ENCODE measurements around the gene SBF2.
A peak's percentile ranks its signal among the peaks of the same experiment; 100 is the strongest.
"Not testable (repeated sequence)": the region's sequence is repeated elsewhere in the genome, so short reads cannot be mapped to it uniquely, and the experiment has no call there.

Gene SBF2

DNA sequence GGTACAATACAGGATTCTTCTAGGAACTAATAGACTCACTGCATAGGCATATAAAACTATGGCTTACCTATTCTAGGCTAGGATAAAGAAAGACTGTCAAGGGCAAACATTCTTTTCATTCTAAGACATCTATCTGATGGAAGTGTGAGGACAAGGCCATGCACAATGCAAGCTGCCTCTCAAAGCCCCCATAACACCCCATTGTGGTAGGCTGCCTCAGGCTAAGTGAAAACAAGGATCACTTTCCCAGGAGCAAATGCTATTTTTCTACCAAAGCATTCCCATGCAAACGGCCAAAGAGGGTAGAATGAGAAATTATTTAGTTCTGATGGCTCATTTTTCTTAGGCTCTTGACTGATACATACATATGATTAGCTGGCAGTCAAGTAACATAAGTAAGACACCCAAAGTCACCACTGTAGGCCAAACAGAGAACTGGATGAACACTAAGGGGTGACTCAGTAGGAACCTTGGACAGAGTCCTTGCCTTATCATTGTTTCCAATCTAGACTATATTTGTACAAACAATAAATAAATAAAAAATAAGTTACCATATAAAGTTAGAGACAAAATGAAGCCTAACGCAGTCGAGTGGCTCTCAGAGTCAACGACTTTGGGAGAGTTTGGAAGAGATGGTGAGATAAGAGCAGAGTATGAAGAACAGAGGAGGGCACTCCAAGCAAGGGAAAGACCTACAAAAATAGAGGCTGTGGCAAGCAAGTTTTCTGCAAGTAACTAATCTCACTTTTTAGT is 303.6 kb downstream of the SBF2 start:
- no peak for DNase-seq

DNA sequence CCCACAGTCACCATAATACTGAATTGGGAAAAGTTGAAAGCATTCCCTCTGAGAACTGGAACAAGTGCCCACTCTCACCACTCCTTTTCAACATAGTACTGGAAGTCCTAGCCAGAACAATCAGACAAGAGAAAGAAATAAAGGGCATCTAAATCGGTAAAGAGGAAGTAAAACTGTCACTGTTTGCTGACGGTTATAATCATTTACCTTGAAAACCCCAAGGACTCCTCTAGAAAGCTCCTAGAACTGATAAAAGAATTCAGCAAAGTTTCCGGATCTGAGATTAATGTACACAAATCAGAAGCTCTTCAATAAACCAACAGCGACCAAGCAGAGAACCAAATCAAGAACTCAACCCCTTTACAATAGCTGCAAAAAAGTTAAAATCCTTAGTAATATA is 306.7 kb downstream of the SBF2 start:
- DNase-seq: not testable (repeated sequence)

DNA sequence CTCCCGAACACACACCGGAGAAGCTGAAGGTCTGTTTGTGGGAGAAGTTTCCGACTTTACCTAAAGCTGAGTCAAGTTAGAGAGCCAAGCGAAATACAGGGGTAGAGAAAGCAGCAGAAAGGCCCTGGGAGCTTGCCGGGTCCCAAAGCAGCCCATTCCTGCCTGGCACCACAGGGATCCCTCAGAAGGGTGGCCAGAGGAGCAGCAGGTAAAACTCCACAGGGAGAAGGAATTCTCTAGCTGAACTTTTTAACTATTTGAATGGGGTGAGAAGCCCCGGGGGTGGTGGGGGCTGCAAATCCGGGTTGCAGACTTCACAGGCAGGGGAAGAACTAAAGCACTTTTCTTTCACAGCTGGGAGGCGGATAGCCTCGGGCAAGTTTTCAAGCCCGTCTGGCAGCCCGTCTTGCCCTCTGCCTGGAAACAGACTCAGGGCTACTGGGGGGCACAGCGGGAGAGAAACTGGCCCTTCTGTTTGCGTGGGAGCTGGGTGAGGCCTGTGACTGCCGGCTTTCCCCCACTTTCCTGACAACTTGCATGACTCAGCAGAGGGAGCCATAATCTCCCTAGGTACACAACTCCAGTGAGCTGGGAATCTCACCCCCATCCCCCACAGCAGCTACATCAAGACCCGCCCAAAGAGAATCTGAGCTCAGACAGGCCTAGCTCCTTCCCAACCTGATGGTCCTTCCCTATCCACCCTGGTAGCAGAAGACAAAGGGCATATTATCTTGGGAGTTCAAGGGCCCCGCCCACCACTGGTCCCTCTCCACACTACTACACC is 311.0 kb downstream of the SBF2 start:
- no peak for DNase-seq

DNA sequence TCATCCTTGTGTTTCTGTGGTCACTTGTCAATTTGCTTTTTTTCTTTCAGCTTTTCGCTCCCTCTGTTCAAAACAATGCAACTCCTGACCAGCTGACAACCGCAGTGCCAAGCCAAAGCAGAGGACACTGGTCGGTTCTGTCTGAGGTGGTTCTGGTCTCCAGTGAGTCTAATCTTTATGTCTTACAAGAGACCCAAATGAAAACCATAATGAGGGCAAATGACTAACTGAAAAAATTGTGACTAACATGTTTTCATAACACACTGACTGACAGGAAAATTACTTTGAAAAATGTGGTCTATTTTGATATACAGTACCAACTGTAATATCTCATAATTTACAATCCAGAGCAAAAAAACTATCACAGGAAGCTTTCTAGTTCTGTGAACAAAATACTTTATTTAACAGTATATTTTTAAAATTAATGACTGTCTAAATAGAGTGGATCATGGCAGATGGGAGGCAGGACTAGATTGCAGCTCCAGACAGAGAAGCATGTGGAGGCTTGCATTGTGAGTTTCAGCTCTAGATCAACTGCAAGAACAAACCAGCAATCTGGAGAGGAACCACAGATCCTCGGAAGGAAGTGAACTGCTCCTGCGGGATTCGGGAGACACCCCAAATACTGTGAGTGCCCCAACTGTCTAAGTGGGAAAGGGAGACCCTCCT is 311.8 kb downstream of the SBF2 start:
- DNase-seq: no peak

DNA sequence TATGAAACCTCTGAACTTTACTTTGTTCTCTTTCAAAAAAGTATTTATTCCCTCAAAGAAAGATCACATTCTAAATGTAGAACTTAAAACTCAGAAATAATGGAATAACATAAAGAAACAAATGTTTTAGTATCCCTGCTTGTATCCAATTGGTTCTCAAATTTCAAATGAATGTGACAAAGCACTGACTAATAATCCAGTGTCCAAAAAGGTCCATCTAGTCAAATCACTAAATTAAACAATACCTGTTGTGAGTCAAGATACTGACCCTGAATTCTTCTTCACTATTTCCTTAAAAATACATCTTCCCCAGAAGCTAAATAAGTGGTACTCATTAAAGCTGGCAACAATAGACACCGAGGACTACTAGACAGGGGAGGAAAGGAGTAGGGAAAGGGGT is 313.1 kb downstream of the SBF2 start:
- DNase-seq: no peak

DNA sequence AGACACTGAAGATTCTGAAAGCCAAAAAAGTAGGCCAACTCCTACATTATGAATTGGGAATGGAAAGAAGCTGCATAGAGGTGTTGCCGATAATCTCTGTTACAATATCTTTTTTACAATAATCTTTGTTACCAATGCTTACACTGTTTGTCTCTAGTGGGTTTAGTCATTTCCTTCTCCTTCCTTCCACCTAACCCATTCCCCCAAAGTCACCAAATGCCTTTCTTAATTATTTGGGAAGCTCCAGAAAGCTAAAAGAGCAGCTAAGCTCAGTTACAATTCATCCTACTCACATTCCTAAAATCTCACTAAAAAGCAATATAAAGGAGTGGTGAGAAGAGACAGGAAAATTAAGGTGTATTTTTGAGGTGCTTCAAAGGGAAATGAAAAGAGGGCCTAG is 316.5 kb downstream of the SBF2 start:
- no peak for DNase-seq

DNA sequence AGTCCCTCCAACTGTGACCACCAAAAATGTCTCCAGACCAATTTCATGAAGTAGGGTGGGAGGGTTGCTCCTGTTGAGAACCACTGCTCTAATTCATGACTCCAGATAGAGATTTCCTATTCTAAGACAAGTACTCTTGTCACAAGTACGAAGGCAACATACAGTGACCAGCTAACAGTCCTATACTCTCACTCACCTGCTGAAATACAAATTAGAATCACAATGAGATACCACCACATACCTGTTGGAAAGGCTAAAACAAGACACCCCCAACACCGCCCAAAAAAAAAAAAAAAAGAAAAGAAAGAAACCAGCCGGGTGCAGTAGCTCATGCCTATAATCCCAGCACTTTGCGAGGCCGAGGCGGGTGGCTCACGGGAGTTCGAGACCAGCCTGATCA is 319.6 kb downstream of the SBF2 start:
- no peak for DNase-seq

DNA sequence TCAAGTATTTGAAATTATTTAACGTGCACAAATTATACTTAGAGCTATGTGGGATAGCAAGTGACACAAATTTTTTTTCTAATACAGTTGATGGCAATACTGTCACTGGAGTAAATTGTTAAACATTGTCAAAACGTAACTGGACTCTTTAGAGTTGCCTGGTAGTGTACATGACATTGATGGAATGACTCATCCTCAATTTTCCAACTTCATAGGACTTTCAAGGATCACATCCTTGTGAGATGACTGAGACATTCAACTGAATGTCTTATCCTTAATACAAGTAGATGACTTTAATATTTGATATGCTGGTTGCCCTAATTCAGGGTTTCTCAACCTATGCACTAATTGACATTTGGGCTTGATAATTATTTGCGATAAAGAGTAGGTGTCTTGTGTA is 320.1 kb downstream of the SBF2 start:
- no peak for DNase-seq

DNA sequence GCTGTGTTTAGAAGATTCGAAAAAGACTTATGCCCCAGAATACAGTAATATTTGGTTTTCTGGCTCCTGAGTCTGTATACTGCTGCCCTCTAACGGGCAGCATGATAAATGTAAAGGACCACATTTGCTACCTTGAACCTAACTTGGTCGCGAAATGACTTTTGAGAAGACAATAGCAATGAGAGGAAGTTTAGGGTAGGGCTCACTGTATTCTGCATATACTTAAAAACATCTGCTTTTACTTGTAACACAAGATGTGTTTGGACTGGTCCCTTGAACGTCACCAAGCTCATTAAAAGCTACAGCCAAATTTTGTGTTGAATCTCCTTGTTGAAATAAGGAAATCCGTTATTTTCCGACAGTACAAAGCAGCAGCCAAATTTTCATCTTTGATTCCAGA is 321.0 kb downstream of the SBF2 start:
- DNase-seq: peak; percentile 10

DNA sequence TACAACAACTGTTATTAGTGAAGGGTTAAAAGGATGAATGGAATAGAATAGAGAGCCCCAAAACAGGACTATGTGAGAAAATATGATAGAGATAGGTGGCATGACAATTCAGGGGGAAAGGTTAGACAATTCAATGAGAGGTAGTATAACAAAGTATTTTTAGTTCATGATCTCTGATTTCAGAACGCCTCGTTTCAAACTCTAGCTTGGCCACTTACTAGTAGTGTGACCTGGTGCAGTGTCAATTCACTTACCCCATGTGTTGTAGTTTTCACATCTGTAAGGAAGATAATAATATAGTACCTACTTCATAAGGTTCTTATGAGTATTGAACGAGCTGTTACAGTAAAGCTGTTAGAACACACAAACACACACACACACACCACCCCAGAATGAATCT is 322.1 kb downstream of the SBF2 start:
- DNase-seq: no peak

DNA sequence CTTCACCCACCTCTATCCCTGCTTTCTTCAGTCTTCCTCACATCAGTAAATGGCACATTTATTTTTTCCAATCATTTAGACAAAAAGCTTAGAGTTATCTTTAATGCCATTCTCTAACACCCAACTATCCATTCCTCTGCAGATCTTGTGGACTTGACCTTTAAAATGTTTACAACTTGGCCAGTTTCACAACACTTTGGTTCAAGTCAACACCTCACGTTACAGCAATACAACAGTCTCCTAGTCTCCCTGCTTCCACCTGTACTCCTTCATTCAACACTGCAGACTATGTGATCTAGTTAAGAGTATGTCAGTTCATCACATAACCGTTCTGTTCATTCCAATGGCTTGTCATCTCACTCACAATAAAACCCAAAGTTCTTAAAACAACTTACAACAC is 325.0 kb downstream of the SBF2 start:
- no peak for DNase-seq

DNA sequence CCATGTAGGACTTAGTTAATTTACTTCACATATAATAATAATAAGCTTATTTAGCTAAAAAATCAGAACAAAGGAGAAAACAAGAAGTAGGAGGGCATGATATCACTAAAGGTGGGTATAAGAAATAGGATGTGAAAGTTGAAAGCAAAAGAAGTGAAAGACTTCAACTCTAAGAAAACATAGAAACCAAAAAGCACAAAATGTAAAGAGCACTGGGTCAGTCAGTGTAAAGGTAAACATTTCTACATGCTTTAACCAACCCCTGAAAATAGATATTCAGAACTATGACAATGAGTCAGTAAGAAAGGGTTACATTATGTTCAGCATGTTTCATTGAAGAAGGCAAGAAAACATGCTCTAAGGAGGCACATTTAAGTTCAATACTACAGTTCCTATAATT is 331.3 kb downstream of the SBF2 start:
- DNase-seq: no peak

DNA sequence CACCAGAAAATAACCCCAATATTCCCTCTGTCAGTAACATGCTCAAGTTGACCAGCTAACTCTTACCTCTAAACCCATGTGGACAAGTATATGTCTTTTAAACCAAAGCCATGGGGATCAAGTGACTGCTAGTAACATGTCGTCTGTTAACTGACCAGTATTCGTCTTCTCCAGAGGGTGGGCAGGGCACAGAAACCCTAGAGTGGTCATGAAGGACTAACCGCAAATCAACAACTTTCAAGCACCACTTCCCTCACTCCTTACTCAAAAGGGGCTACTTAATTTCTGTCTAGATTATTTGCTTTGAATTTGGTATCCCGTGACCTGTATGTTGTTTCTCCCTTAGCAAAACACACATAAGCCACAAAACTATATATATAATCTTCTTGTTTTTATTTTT is 336.9 kb downstream of the SBF2 start:
- no peak for DNase-seq

DNA sequence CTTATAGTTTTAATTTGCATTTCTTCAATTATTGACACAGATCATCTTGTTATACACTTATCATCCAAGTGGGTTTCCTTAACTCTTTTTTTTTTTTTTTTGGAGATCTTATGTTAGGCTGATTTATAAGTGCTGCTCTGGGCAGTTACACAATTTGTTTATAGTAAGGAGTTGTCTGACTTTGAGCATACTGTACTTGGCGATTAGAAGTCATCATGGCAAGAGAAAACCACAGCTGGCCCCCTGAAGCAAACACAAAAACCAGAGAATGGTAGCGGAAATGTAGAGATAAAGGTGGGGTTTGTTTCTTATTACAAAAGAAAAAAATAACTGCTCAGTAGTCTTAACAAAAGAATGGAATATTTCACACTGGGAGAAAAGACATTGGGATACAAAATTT is 337.5 kb downstream of the SBF2 start:
- DNase-seq: no peak

DNA sequence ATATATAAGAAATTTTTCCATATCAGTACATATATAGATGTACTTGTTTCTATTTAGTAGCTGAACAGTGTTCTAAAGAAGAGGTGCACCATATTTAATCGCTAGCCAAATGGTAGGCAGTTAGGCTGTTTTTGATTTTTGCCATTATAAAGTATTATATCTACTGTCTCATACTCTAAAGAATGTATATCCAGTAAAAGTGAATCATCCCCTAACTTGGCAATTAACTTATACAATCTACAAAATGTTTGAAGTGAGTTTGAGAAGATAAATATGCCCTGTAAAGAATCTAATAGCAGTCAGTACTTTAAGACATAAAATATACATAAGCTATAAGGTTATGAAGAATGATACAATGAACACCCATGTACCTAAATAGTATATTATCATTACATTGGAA is 338.6 kb downstream of the SBF2 start:
- no peak for DNase-seq

DNA sequence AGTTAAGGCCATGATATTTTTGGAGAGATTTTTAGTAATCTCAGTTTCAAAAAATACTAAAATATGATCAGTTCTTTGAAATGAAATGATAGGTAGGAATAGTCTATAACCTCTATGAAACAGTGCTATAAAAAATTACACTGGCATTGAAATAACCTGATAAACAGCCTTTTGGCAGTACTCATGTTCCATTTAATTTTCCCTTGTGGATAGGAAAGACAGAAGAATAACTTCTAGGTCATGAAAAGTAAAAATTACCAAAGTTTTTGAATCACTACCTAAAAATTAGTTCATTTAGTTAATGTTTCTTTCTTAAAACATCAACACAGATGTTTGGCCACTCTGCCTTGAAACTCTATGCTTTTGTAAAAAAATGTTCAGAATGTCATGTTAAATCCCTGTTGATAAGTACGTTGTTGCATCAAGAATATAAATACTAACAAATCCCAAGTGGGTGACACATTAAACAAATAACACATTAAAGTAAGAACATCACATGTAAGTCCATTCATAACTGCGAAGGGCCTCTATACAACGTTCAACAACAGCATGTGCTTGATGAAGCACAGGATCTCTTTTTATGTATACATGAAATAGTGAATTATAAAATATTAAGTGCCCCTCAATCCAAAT is 339.9 kb downstream of the SBF2 start:
- DNase-seq: no peak

DNA sequence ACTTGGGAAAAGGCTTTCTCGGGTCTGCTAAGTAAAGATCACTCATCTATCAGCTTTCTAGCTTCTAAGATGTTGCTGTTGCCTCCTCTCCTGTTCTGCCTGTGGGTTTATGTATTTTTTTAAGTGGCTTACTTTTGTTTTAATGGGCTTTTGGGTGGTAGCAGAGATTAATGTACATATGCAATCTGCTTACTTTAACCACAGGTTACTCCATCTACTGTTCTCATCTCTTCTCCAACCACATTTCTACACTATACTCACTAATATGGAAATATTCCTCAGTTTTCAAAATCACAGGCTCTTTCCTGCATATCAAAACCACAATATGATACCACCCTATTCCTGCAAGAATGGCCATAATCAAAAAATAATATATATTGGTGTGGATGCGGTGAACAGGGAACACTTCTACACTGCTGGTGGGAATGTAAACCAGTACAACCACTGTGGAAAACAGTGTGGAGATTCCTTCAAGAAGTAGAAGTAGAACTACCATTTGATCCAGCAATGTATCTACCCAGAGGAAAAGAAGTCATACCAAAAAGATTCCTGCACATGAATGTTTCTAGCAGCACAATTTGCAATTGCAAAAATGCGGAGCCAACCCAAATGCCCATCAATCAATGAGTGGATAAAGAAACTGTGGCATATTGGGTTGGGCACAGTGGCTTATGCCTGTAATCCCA is 341.4 kb downstream of the SBF2 start:
- no peak for DNase-seq

DNA sequence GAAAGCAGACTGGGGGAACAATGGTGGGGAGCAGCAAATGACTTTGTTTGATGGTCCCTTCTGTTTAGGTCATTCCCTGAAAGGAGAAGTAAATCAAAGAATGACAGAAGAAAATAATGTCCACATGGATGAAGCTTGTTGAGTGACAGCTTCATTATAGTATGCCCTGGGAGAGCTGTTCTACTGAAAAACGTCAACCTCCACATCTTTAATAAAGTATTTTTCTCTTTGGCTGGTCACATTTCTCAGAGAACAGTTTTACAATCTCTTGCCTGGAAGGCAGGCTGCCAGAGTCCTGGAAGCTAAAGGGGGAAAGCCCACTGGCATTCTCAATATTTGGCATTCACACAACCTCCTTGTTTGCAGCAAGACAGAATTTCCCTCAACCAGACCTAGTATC is 342.2 kb downstream of the SBF2 start:
- no peak for DNase-seq

DNA sequence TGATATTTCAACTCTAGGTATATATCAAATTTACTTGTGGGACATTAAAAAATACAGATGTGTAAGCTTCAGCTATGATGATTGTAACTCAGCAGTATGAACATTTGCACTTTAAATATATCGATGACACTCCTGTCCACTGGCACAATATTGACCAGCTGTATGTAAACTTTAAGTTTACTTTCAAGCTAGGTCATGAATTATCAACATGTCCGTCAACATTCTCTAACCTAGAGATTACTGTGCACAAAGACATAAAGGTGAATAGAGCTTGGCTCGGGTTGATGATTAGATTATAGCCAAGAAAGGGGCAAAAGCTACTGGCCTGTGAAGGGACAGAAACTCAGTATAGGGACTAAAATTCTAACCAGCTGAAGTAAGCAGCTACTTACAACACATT is 343.6 kb downstream of the SBF2 start:
- no peak for DNase-seq

DNA sequence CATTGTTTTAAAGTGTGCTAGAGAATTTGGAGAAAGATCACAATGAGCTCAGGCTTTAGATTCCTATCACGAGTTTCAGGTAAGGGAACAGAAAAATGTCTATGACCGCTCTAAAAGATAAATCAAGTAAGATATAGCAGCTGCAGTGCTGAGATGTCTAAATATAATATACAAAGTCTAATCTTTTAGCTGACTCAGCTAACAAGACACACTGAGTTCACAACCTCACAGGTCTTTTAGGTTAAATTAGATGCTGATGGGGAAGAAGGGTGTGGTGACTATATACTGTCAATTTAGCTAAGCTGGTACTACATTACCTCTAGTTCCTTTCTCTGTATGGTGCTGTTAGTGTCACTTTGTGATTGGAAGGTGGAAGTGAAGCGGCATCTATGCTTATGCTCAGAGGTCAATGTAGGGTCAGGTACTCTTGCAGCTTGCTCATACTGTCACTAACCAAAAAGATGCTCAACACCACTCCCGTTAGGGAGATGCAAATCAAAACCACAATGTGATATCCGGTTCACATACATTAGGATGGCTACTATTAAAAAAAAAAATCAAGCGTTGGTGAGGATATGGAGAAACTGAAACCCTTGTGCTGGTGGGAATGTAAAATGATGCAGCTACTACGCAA is 346.7 kb downstream of the SBF2 start:
- DNase-seq: no peak

DNA sequence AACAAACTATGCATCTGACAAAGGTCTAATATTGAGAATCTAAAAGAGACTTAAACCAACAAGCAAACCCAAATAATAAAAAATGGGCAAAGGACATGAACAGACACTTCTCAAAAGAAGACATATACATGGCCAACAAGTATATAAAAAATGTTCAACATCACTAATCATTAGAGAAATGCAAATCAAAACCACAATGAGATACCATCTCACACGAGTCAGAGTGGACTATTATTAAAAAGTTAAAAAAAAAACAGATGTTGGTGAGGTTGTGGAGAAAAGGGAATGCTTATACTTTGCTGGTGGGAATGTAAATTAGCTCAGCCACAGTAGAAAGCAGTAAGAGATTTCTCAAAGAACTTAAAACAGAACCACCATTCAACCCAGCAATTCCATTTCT is 348.3 kb downstream of the SBF2 start:
- not testable (repeated sequence) for DNase-seq

DNA sequence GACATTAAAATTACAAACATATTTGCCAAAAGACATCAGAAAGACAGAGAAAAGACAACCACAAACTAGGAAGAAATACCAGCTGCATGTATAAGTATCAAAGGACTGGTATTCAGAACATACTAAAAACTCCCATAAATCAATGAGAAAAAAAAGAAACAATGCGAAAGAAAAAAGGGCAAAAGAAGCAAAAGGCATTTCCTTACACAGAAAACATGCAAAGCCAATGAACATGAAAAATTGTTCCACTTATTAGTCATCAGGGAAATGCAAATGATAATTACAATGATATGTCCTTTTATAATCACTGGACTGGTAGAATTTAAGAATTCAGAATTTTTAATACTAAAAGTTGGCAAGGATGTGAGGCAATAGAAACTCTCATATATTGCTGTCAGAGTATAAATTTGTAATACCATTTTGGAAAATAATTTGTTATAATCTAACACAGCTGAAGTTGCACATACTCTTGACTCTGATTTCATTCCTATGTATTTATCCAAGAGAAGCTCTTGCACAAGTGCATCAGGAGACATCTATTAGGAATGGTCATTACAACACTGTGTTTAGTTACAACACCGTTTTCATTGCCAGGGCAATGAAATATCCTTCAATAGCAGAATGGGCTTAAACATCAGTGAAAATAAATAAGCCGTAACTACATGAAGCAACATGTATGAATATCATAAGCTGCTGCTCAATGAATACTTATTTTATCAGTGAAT is 350.5 kb downstream of the SBF2 start:
- DNase-seq: no peak

Data from NCI-H2029 (cell line).